Measurements from ENCODE around the gene CXCR6.

DNA sequence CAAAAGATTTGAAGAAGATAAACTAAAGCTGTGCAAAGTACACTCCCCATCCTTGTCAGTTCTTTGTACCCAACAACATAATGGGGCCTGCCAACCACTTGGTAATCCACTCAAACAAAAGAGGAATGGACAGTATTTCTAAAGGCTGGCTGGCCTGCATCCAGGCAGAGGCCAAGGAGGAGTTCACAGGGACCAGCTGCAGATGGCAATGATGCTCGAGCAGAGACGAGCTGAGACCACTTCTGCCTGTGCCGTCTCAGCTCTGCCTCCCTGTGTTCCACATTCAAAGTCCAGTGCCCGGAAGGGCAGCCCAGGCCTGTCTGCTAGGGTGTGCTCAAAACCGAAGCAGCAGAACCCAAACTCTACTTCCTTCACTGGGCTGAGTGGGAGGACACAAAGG lies 14.3 kb downstream of the CXCR6 start:
- no peak for TF ChIP-seq POLR2A (IDR thresholded peaks at IDR 0.05)
- TF ChIP-seq, protein P1, sequence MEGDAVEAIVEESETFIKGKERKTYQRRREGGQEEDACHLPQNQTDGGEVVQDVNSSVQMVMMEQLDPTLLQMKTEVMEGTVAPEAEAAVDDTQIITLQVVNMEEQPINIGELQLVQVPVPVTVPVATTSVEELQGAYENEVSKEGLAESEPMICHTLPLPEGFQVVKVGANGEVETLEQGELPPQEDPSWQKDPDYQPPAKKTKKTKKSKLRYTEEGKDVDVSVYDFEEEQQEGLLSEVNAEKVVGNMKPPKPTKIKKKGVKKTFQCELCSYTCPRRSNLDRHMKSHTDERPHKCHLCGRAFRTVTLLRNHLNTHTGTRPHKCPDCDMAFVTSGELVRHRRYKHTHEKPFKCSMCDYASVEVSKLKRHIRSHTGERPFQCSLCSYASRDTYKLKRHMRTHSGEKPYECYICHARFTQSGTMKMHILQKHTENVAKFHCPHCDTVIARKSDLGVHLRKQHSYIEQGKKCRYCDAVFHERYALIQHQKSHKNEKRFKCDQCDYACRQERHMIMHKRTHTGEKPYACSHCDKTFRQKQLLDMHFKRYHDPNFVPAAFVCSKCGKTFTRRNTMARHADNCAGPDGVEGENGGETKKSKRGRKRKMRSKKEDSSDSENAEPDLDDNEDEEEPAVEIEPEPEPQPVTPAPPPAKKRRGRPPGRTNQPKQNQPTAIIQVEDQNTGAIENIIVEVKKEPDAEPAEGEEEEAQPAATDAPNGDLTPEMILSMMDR (IDR thresholded peaks at IDR 0.05): no peak
- no peak for TF ChIP-seq POLR2AphosphoS5 (IDR thresholded peaks at IDR 0.05)
